ENCODE data around the gene THTPA. TPM values are rescaled to one million over a fixed set of nuclear protein-coding genes. Genes with fewer than 3 reads are reported as not detected.

Gene THTPA
- total and polyA plus RNA-seq, 2 of the 4 experiments (the other 2 are of a cell fraction), result 5.0 to 9.2 TPM

- dilution Hi-C loops (cut with HindIII; ENCODE audit: low sequenced_read_pairs, unreplicated experiment) (no loop called here), in situ Hi-C loops (cut with MboI; ENCODE audit: low sequenced_read_pairs) (no loop called here), intact Hi-C loops (cut with micrococcal nuclease) (no loop called here)
- H4K20me1 ChIP-seq (ENCODE audit: insufficient read depth, low read length), result no peaks in the 10 kb centered on the region; the same call in 1 of the 2 replicates
- 76% methylated on average over 9 of the region's 16 CpGs; no CpG with 5 or more reads in 1 of the 2 experiments for WGBS, 2 experiments (ENCODE audit: extremely low coverage in 2 of 2, insufficient read length in 1 of 2)
- no peaks in the 10 kb centered on the region for H3K9me1 ChIP-seq (ENCODE audit: insufficient read depth, low read length)
- no peak overlapping the region for H4K8ac ChIP-seq (ENCODE audit: low read depth in 2 of 2, low read length in 2 of 2)
- H4K5ac ChIP-seq (ENCODE audit: low read depth, low read length), result no peak overlapping the region
- no peak overlapping the region for H4K91ac ChIP-seq (ENCODE audit: insufficient read depth, low read depth, low read length)
- H3K56ac ChIP-seq (ENCODE audit: extremely low read depth, insufficient read depth, low read length), result no peak overlapping the region
- H3K4me2 ChIP-seq (ENCODE audit: low read depth, low read length), result no peak overlapping the region
- ChIA-PET CTCF (no interaction called here), POLR2A (ENCODE audit: unreplicated experiment) (no interaction called here)
- H2BK15ac ChIP-seq (ENCODE audit: low read depth, low read length), result no peak overlapping the region
- no peak overlapping the region for H3K27ac ChIP-seq (ENCODE audit: insufficient read depth, low read length)
- no peak overlapping the region for H3K18ac ChIP-seq (ENCODE audit: low read depth, low read length)
- TF ChIP-seq RCOR1 (IDR thresholded peaks at IDR 0.05; ENCODE audit: insufficient replicate concordance, low read length) (no peak), MXI1 (IDR thresholded peaks at IDR 0.05; ENCODE audit: borderline replicate concordance, low read depth, low read length) (no peak), CHD1 (IDR thresholded peaks at IDR 0.05; ENCODE audit: low read depth, low read length) (no peak), SMC3 (IDR thresholded peaks at IDR 0.05; ENCODE audit: low read depth, low read length) (no peak), RAD21 (IDR thresholded peaks at IDR 0.05; ENCODE audit: low read length) (no peak), POLR2A (IDR thresholded peaks at IDR 0.05; ENCODE audit: low read depth, low read length) (no peak), NFE2L2 (IDR thresholded peaks at IDR 0.05; ENCODE audit: low read depth, low read length) (no peak), RFX5 (IDR thresholded peaks at IDR 0.05; ENCODE audit: low read depth, low read length) (no peak), MAZ (IDR thresholded peaks at IDR 0.05; ENCODE audit: borderline replicate concordance, low read depth, low read length) (no peak), BHLHE40 (IDR thresholded peaks at IDR 0.05; ENCODE audit: low read depth, low read length) (no peak)
- TF ChIP-seq, protein P1, sequence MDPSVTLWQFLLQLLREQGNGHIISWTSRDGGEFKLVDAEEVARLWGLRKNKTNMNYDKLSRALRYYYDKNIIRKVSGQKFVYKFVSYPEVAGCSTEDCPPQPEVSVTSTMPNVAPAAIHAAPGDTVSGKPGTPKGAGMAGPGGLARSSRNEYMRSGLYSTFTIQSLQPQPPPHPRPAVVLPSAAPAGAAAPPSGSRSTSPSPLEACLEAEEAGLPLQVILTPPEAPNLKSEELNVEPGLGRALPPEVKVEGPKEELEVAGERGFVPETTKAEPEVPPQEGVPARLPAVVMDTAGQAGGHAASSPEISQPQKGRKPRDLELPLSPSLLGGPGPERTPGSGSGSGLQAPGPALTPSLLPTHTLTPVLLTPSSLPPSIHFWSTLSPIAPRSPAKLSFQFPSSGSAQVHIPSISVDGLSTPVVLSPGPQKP (IDR thresholded peaks at IDR 0.05; ENCODE audit: borderline replicate concordance, low read depth, low read length), result no peak
- H2AK9ac ChIP-seq (replicated peaks; ENCODE audit: low read depth, low read length, poor library complexity), result no peak overlapping the region
- H3K4ac ChIP-seq (ENCODE audit: low read depth, low read length), result no peak overlapping the region
- TSS peak; percentile 57 for BruUV-seq (replicated peaks)
- H3K23ac ChIP-seq (ENCODE audit: low read depth, low read length), result no peak overlapping the region
- H3K79me1 ChIP-seq (ENCODE audit: low read depth in 1 of 2, low read length in 2 of 2), result no peaks in the 10 kb centered on the region
- peaks cover 5% of the 10 kb centered on the region; the same call in 1 of the 2 replicates for H3K4me1 ChIP-seq (ENCODE audit: control insufficient read depth, insufficient read depth, low read length)
- ATAC-seq (ENCODE audit: low read depth), result no peak
- no peak overlapping the region for H3K4me3 ChIP-seq (ENCODE audit: insufficient read depth, low read depth, low read length)
- H3K27me3 ChIP-seq (ENCODE audit: control insufficient read depth, insufficient read depth, low read length), result no peaks in the 10 kb centered on the region
- no peak overlapping the region for H2BK120ac ChIP-seq (ENCODE audit: low read depth, low read length)
- no peak overlapping the region for H2BK5ac ChIP-seq (ENCODE audit: low read depth, low read length, poor library complexity, severe bottlenecking)
- no peak overlapping the region for H2AK5ac ChIP-seq (ENCODE audit: low read depth, low read length)
- H2BK20ac ChIP-seq (ENCODE audit: low read depth, low read length), result no peak overlapping the region
- H3K36me3 ChIP-seq (ENCODE audit: control insufficient read depth, insufficient read depth, low read length), result no peaks in the 10 kb centered on the region
- no peak overlapping the region for H3K9ac ChIP-seq (ENCODE audit: low read depth, low read length)
- no peak for DNase-seq
- no peak overlapping the region for H2AFZ ChIP-seq (replicated peaks; ENCODE audit: low read length, poor library complexity)
- H3K14ac ChIP-seq (replicated peaks; ENCODE audit: low read depth, low read length), result no peak overlapping the region
- no peaks in the 10 kb centered on the region for H3K9me3 ChIP-seq (ENCODE audit: control insufficient read depth, insufficient read depth, low read length)
Measured at GRCh38 chr14:23533652-23534435, 22.2 kb upstream of the THTPA start.

Measured in IMR-90 (cell line).